Spinal cord (tissue), 10 donors: ENCODE data around the gene DDX51. TPM values are rescaled to one million over a fixed set of nuclear protein-coding genes. Genes with fewer than 3 reads are reported as not detected.

Source experiments
- DNase-seq, 6 donors: peaks; one replicate each; pipeline versions ENCODE4 v3.0.0 to v3.0.0-alpha.2; 2013 to 2015; ENCODE audit warnings: low spot score in 6 of 6, low read depth in 4 of 6
- H3K27ac ChIP-seq: one replicate; pipeline ENCODE4 v1.5.1; 2013; ENCODE audit warnings: low read depth, low read length, control low read depth
- H3K27me3 ChIP-seq: one replicate; pipeline ENCODE4 v1.6.1; 2013; ENCODE audit warnings: low read length; ENCODE audit not compliant: control insufficient read depth, insufficient read depth
- H3K36me3 ChIP-seq: one replicate; pipeline ENCODE4 v1.6.1; 2013; ENCODE audit warnings: low read length; ENCODE audit not compliant: control insufficient read depth, insufficient read depth
- H3K4me1 ChIP-seq: one replicate; pipeline ENCODE4 v1.6.1; 2013; ENCODE audit warnings: low read length; ENCODE audit not compliant: control insufficient read depth, insufficient read depth
- H3K4me3 ChIP-seq: one replicate; pipeline ENCODE4 v1.5.1; 2013; ENCODE audit warnings: low read depth, low read length, control low read depth
- H3K9me3 ChIP-seq: one replicate; pipeline ENCODE4 v1.6.1; 2013; ENCODE audit warnings: low read length; ENCODE audit not compliant: control insufficient read depth, insufficient read depth
- WGBS: methylation state at CpG from one replicate; pipeline ENCODE4 v1.1.5; 2013; ENCODE audit warnings: missing lambda C conversion rate; ENCODE audit not compliant: insufficient coverage; 5-methylcytosine and 5-hydroxymethylcytosine counted together
- polyA plus RNA-seq, 2 donors: library from polyadenylated mRNA; unstranded; fragments of 120-200 nt; gene quantifications; one replicate each; pipeline ENCODE4 v1.2.1, GENCODE V29; 2013; ENCODE audit not compliant: insufficient read length in 2 of 2
- total RNA-seq, 2 donors: library from RNA; depleted of rRNA in 1 of 2; stranded (reverse); fragments of 120-200 nt in 1 of 2; fragments of >200 nt in 1 of 2; gene quantifications; one replicate each; pipeline versions ENCODE4 v1.2.3 to v1.2.4, GENCODE V29; 2013 to 2014
- donor health status: healthy.

Gene DDX51
- total and polyA plus RNA-seq, 4 donors = 6.8 to 35.8 (median 16.8) TPM

DNA sequence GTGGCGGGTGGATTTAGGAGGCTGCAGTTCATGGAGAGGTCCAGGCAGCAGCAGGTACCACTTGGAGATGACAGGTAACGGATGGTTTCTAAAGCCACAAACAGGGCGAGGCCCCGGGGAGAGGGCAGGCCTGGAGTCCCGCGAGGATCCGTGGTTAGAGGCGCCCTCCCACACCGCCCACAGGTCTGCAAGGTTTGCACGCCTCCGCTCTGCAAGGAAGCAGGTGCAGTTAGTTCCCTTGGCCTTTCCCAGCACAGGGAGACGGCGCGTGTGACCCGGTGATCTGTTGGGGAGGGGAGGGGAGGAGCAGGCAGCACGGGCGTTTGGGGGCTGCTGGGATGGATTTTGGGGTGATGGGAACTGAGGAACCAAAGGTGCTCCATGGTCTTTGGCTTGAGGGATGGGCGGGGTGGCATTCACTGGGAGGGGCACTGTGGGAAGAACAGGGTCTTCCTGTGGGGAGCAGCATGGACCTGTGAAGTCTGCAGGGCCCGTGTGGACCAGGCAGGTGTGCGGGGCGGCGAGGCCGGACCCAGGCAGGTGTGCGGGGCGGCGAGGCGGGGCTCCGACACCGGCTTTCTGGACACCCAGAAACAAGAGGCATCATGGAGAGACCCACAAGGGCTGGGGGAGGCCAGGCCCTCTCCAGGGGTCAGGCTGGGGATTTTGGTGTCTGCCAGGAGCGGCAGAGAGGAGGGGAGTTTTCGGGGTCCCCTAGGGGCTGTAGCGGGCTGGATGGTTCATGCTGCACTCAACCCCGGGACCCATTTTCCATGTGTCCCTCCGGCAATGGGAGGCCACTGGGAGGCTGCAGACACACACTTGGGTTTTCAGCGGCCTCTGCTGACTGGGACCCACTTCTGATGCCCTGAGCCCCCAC, 29.3 kb upstream of the DDX51 start:
- Histone ChIP-seq H3K9me3 (no peaks in the 10 kb centered on the region), H3K27me3 (peaks cover 2% of the 10 kb centered on the region), H3K27ac (no peak overlapping the region), H3K4me3 (no peak overlapping the region), H3K36me3 (no peaks in the 10 kb centered on the region), H3K4me1 (peaks cover 7% of the 10 kb centered on the region)
- WGBS = 83% methylated on average over 34 of the region's 35 CpGs
- no peak for DNase-seq

DNA sequence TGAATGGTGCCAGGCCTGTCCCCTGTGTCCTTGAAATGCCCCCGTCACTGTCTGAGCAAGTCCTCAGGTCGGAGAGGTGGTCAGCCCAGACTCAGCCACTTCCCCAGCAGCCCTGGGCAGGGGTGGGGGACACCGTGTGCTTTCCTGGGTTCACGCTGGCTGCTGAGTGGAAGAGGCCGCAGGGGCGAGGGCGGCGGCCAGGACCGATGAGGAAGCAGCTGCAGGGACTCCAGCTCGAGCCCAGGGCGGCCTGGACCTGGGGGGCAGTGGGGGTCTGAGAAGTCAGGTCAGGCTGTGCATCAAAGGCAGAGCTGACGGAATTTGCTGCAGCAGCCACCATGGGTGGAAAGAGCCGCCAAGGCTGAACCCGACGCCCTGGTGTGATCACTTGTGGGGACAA, 28.5 kb upstream of the DDX51 start:
- H3K9me3 ChIP-seq = no peaks in the 10 kb centered on the region
- H3K4me3 ChIP-seq = no peak overlapping the region
- H3K36me3 ChIP-seq = no peaks in the 10 kb centered on the region
- DNase-seq = no peak
- peaks cover 2% of the 10 kb centered on the region for H3K27me3 ChIP-seq
- 69% methylated on average over 15 of the region's 15 CpGs for WGBS
- peaks cover 7% of the 10 kb centered on the region for H3K4me1 ChIP-seq
- no peak overlapping the region for H3K27ac ChIP-seq

DNA sequence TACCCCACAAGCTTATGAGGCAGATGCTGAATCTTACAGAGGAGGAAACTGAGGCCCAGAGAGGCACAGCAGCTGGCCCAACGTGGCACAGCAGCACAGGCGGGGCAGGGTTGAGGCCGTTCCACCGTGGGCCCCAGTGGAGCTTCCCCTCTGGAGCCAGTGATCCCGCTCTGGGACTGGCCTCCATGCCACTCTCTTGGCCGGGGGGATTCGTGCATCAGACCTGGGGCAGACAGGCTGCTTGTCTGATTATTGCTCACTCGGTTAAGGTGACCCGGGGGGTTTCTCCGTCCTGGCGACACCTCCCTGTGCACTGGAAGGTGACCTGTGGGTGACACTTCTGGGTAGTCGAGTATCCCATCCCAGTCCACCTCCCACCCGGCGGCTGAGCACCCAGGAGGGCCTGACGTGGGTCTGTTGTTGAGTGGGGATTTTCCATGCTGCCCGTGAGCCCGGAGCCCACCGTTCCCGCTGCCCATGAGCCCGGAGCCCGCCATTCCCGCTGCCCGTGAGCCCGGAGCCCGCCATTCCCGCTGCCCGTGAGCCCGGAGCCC, 27.9 kb upstream of the DDX51 start:
- Histone ChIP-seq H3K4me3 (no peak overlapping the region), H3K27ac (no peak overlapping the region), H3K4me1 (peaks cover 7% of the 10 kb centered on the region), H3K27me3 (peaks cover 2% of the 10 kb centered on the region), H3K9me3 (no peaks in the 10 kb centered on the region), H3K36me3 (no peaks in the 10 kb centered on the region)
- DNase-seq = no peak
- WGBS = 78% methylated on average over 11 of the region's 28 CpGs

DNA sequence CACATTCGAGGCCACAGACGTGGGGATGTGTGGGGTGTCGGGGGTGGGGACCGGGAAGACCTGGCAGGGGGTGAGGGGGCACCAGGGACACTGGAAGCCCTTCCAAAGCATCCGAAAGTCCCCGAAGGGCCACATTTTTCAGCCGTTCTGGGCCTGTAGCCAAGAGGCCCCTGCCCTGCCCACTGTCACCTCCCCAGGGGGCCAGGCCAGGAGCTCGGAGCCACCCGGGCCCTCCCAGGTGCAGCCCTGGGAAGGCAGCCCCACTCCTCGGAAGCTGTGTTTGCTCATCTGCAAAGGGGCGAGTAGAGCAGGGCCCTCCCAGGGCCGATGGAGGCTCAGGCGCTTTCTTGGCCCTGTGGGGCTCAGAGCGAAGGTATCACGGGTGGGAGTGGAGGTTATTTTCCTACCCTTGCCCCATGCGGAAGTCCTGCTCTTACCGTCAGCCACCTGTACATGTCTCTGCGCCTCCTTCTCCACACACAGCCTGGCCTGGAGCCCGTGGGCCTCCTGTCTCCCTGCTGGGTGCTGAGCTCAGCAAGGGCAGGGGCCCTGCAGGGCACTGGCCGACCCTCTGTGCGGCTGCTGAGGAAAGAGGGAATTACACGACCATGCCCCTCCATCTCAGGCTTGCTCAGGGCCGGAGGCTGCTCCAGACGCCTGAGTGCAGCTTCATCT, 27.3 kb upstream of the DDX51 start:
- Histone ChIP-seq H3K27ac (no peak overlapping the region), H3K27me3 (peaks cover 2% of the 10 kb centered on the region), H3K36me3 (no peaks in the 10 kb centered on the region), H3K4me3 (no peak overlapping the region), H3K4me1 (peaks cover 7% of the 10 kb centered on the region), H3K9me3 (no peaks in the 10 kb centered on the region)
- 65% methylated on average over 17 of the region's 24 CpGs for WGBS
- no peak for DNase-seq

DNA sequence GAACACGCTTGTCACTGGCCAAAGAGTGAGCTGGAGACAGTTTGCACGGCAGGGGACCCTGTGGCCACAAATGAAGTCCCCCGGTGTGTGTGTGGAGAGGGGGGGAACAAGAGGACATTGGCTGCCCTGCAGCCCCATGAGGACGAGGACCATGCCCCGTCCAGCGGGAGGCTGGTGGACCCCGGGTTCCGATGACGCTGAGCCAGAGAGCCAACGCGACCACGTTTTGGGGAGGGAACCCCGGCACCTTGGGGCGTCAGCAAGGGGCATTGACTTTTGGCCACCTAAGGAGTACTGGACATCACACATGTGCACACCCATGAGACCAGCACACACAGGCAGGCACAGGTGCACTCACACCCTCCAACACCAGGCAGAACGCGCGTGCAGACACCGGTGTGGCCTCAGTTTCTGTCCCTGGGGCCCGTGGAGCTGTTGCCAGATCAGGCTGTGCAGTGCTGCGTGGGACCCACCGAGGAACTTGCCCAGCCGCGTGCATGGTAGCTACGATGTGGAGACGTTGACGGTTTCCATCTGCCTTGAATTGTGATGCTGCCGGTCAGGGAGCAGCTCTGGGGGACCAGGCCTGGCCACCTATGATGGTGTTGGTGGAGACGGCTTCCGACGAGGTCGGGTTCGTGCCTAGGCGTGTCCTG, 26.6 kb upstream of the DDX51 start:
- Histone ChIP-seq H3K4me1 (peaks cover 7% of the 10 kb centered on the region), H3K27me3 (peaks cover 2% of the 10 kb centered on the region)
- 87% methylated on average over 28 of the region's 33 CpGs for WGBS

GRCh38 chr12:132170094-132170636, 26.0 kb upstream of the DDX51 start:
- H3K36me3 ChIP-seq = no peaks in the 10 kb centered on the region
- peaks cover 2% of the 10 kb centered on the region for H3K27me3 ChIP-seq
- 53% methylated on average over 16 of the region's 16 CpGs for WGBS
- no peak overlapping the region for H3K4me3 ChIP-seq
- H3K9me3 ChIP-seq = no peaks in the 10 kb centered on the region
- H3K27ac ChIP-seq = no peak overlapping the region
- DNase-seq = peak in 1 of 6 donors; percentile 47
- H3K4me1 ChIP-seq = peaks cover 7% of the 10 kb centered on the region

More for the DNA sequence above, 26.6 kb upstream of the DDX51 start:
- DNase-seq = no peak
- Histone ChIP-seq H3K27ac (no peak overlapping the region), H3K9me3 (no peaks in the 10 kb centered on the region), H3K4me3 (no peak overlapping the region), H3K36me3 (no peaks in the 10 kb centered on the region)

DNA sequence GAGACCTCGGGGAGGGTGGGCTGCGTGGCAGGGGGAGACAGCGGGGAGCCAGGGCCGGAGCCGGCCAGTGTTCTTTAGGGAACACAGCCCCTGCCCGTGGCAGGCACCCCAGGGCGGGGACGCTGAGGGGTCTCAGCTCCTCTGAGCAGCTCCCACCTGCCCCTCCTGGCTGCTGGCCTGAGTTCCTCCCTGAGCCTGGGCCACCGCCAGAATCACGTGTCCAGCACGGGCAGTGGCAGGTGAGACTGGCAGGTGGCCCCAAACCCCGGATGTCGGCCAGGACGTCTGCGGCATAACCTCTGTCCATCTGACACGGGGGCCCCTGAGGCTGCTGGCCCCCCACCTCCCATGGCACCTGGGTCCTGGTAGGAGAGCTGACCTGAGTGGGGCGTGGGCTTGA, 25.3 kb upstream of the DDX51 start:
- Histone ChIP-seq H3K4me1 (peaks cover 7% of the 10 kb centered on the region), H3K9me3 (no peaks in the 10 kb centered on the region), H3K27ac (no peak overlapping the region), H3K36me3 (no peaks in the 10 kb centered on the region), H3K4me3 (no peak overlapping the region), H3K27me3 (peaks cover 2% of the 10 kb centered on the region)
- DNase-seq = no peak
- WGBS = 83% methylated on average over 13 of the region's 17 CpGs

DNA sequence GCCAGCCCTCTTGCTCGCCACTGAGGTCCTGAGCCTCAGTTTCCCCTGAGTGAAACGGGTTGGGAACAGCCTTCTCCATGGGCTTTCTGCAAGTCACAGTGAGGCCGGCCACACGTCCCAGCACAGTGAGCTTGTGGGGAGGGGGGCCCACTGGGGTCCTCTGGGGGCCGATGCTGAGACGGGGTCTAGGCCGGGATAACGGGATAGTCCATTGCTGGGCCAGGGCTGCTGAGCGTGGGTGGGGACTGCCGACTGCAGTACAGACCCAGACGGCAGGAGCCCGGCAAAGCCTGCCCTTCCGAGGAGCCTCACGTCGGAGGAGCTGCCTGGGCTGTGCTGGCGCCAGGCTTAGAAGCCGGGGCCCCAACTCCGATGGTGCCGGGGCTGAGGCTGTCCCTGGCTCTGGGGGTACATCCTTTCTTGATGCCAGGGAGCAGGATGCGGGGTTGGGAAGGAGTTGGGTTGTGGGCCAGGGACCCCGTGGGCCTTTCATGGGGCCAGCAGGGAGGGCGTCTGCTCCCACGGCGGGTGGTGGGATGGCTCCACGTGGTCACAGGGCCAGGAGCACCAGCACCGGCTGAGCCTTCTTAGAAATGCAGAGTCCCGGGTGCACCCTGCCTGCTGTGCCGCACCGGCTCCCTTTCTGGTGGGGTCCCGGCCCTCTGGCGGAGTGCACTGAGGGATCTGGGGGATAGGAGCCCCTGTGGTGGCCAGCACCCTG, 24.4 kb upstream of the DDX51 start:
- DNase-seq = no peak
- Histone ChIP-seq H3K9me3 (no peaks in the 10 kb centered on the region), H3K27ac (no peak overlapping the region), H3K36me3 (no peaks in the 10 kb centered on the region), H3K4me3 (no peak overlapping the region), H3K4me1 (peaks cover 12% of the 10 kb centered on the region), H3K27me3 (no peaks in the 10 kb centered on the region)
- 87% methylated on average over 30 of the region's 31 CpGs for WGBS
